ENCODE results near the gene ZBTB20.

ZBTB20 gene

GRCh38 chr3:114673481-114673880, 473.6 kb downstream of the ZBTB20 start:
- Histone ChIP-seq H3K27me3 (ENCODE audit: low read depth, low read length) (no peaks in the 10 kb centered on the region), H2AFZ (ENCODE audit: low read depth, low read length) (no peak overlapping the region), H3K9me3 (ENCODE audit: insufficient read depth, low read length) (no peaks in the 10 kb centered on the region), H3K9ac (ENCODE audit: low read length) (no peak overlapping the region), H3K4me1 (ENCODE audit: low read length) (no peaks in the 10 kb centered on the region), H4K20me1 (ENCODE audit: insufficient read depth, low read length) (no peaks in the 10 kb centered on the region), H3K4me3 (ENCODE audit: low read length) (no peak overlapping the region), H3K4me2 (ENCODE audit: low read length) (no peak overlapping the region), H3K36me3 (replicated peaks; ENCODE audit: low read depth, low read length) (no peaks in the 10 kb centered on the region), H3K27ac (ENCODE audit: low read length) (no peak overlapping the region), H3K79me2 (ENCODE audit: low read length) (no peaks in the 10 kb centered on the region)
- no peak for TF ChIP-seq EZH2phosphoT487 (IDR thresholded peaks at IDR 0.05; ENCODE audit: low read depth)
- TF ChIP-seq CTCF (IDR thresholded peaks at IDR 0.05; ENCODE audit: low read depth, low read length): no peak

- Histone ChIP-seq H3K9ac (ENCODE audit: low read length) (no peak overlapping the region), H3K27me3 (ENCODE audit: low read depth, low read length) (no peaks in the 10 kb centered on the region), H3K4me1 (ENCODE audit: low read length) (no peaks in the 10 kb centered on the region), H3K79me2 (ENCODE audit: low read length) (no peaks in the 10 kb centered on the region), H3K4me2 (ENCODE audit: low read length) (no peak overlapping the region), H3K4me3 (ENCODE audit: low read length) (no peak overlapping the region), H3K27ac (ENCODE audit: low read length) (no peak overlapping the region), H2AFZ (ENCODE audit: low read depth, low read length) (no peak overlapping the region), H4K20me1 (ENCODE audit: insufficient read depth, low read length) (no peaks in the 10 kb centered on the region), H3K36me3 (replicated peaks; ENCODE audit: low read depth, low read length) (no peaks in the 10 kb centered on the region), H3K9me3 (ENCODE audit: insufficient read depth, low read length) (no peaks in the 10 kb centered on the region)
- TF ChIP-seq CTCF (IDR thresholded peaks at IDR 0.05; ENCODE audit: low read depth, low read length): no peak
- no peak for TF ChIP-seq EZH2phosphoT487 (IDR thresholded peaks at IDR 0.05; ENCODE audit: low read depth)
Measured at GRCh38 chr3:114672692-114673447, 474.2 kb downstream of the ZBTB20 start.

GRCh38 chr3:114671741-114672510, 475.2 kb downstream of the ZBTB20 start:
- no peaks in the 10 kb centered on the region for H3K9me3 ChIP-seq (ENCODE audit: insufficient read depth, low read length)
- H3K27me3 ChIP-seq (ENCODE audit: low read depth, low read length): no peaks in the 10 kb centered on the region
- no peaks in the 10 kb centered on the region for H4K20me1 ChIP-seq (ENCODE audit: insufficient read depth, low read length)
- H3K4me1 ChIP-seq (ENCODE audit: low read length): no peaks in the 10 kb centered on the region
- no peaks in the 10 kb centered on the region for H3K79me2 ChIP-seq (ENCODE audit: low read length)
- no peak overlapping the region for H2AFZ ChIP-seq (ENCODE audit: low read depth, low read length)
- TF ChIP-seq CTCF (IDR thresholded peaks at IDR 0.05; ENCODE audit: low read depth, low read length) (no peak), EZH2phosphoT487 (IDR thresholded peaks at IDR 0.05; ENCODE audit: low read depth) (no peak)
- H3K36me3 ChIP-seq (replicated peaks; ENCODE audit: low read depth, low read length): no peaks in the 10 kb centered on the region
- H3K4me2 ChIP-seq (ENCODE audit: low read length): no peak overlapping the region
- no peak overlapping the region for H3K4me3 ChIP-seq (ENCODE audit: low read length)
- H3K27ac ChIP-seq (ENCODE audit: low read length): no peak overlapping the region
- H3K9ac ChIP-seq (ENCODE audit: low read length): no peak overlapping the region

DNA sequence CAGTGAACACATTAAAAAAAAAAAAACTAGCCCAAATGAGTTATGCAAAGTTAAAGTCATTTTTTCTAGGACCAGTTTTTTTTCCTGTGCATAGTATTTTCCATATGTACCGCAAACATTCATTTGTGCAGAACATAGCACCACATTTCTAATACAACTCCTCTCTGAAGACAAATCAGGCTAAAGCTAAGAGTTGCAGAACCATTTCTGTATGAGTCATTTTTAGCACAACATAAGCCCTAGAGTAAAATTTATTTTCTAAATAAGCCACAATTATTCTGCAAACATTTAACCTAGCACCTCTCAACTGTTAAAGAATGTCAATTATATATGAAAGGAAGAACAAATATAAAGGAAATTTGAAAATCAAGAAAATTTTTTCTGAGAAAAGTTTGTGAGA, 477.5 kb downstream of the ZBTB20 start:
- Histone ChIP-seq H3K4me1 (ENCODE audit: low read length) (no peaks in the 10 kb centered on the region), H2AFZ (ENCODE audit: low read depth, low read length) (no peak overlapping the region), H3K27me3 (ENCODE audit: low read depth, low read length) (no peaks in the 10 kb centered on the region), H3K9me3 (ENCODE audit: insufficient read depth, low read length) (no peaks in the 10 kb centered on the region), H3K79me2 (ENCODE audit: low read length) (no peaks in the 10 kb centered on the region), H3K9ac (ENCODE audit: low read length) (no peak overlapping the region), H3K4me2 (ENCODE audit: low read length) (no peak overlapping the region), H4K20me1 (ENCODE audit: insufficient read depth, low read length) (no peaks in the 10 kb centered on the region), H3K4me3 (ENCODE audit: low read length) (no peak overlapping the region), H3K27ac (ENCODE audit: low read length) (no peak overlapping the region), H3K36me3 (replicated peaks; ENCODE audit: low read depth, low read length) (no peaks in the 10 kb centered on the region)
- TF ChIP-seq CTCF (IDR thresholded peaks at IDR 0.05; ENCODE audit: low read depth, low read length): no peak
- TF ChIP-seq EZH2phosphoT487 (IDR thresholded peaks at IDR 0.05; ENCODE audit: low read depth): no peak

Data from OCI-LY3 (cell line).